ENCODE measurements around the gene SPTB.

The SPTB gene

GRCh38 chr14:64868841-64869240 lies 10.9 kb downstream of the SPTB start (continued):
- TF ChIP-seq ZNF76 (tag by site-specific recombination; IDR thresholded peaks at IDR 0.05; ENCODE audit: borderline replicate concordance, low read depth) (no peak), ZNF670 (tag by site-specific recombination; IDR thresholded peaks at IDR 0.05; ENCODE audit: low read depth) (no peak), ZNF341 (tag by site-specific recombination; IDR thresholded peaks at IDR 0.05; ENCODE audit: low read depth) (no peak)

DNA sequence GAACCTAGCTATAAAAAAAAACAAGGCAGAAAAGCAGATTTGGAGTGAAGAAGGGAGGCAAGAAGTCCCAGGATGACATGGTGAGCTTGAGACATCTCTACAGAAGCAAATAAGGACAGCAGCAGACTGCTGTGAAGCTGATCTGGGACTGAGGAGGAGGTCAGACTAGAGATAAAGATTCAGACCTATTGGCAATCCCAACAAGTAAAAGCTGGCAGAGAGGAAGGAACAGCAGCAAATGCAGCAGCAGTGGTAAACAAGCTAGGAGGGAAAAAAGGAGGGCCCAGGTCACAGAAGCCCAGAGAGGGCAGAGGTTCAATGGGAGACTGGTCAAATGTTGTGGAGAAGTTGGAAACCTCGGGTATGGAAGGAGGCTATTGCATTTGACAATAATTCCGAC lies 11.3 kb downstream of the SPTB start:
- CTCF ChIA-PET: interaction anchor here (0.6 to 1.4 kb wide), 6 partner anchors 23 to 96 kb away, joined by 3 to 9 read pairs (median 3); no protein-coding TSS in a partner anchor
- H3K9me3 ChIP-seq (ENCODE audit: control insufficient read depth, insufficient read depth, low read depth, low read length): no peaks in the 10 kb centered on the region
- no peak overlapping the region for H3K4me3 ChIP-seq (ENCODE audit: low read depth, low read length)
- no peak overlapping the region for H3K27ac ChIP-seq (ENCODE audit: extremely low read depth, low read depth, low read length)
- H3K4me1 ChIP-seq (ENCODE audit: control insufficient read depth, insufficient read depth, low read length): no peaks in the 10 kb centered on the region
- TF ChIP-seq ZNF623 (tag by site-specific recombination; IDR thresholded peaks at IDR 0.05) (no peak), ZNF24 (tag by site-specific recombination; IDR thresholded peaks at IDR 0.05) (no peak), ZNF2 (tag by site-specific recombination; IDR thresholded peaks at IDR 0.05) (no peak), ZNF280D (tag by site-specific recombination; IDR thresholded peaks at IDR 0.05) (no peak), ZNF629 (tag by site-specific recombination; IDR thresholded peaks at IDR 0.05) (no peak), HOXD13 (CRISPR knock-in tag; IDR thresholded peaks at IDR 0.05; ENCODE audit: borderline replicate concordance) (no peak), ZNF184 (tag by site-specific recombination; IDR thresholded peaks at IDR 0.05) (no peak)
- POLR2A ChIA-PET: no interaction called here
- H3K36me3 ChIP-seq (ENCODE audit: control insufficient read depth in 2 of 2, insufficient read depth in 1 of 2, low read length in 2 of 2): no peaks in the 10 kb centered on the region

- ChIA-PET CTCF (interaction anchor here (0.6 kb wide), 1 partner anchor 437 kb away, joined by 3 read pairs; no protein-coding TSS in a partner anchor), POLR2A (no interaction called here)
- Histone ChIP-seq H3K9me3 (ENCODE audit: control insufficient read depth, insufficient read depth, low read depth, low read length) (no peaks in the 10 kb centered on the region), H3K4me1 (ENCODE audit: control insufficient read depth, insufficient read depth, low read length) (no peaks in the 10 kb centered on the region), H3K4me3 (ENCODE audit: low read depth, low read length) (no peak overlapping the region), H3K36me3 (ENCODE audit: control insufficient read depth in 2 of 2, insufficient read depth in 1 of 2, low read length in 2 of 2) (no peaks in the 10 kb centered on the region), H3K27ac (ENCODE audit: extremely low read depth, low read depth, low read length) (no peak overlapping the region)
- no peak for TF ChIP-seq ZNF549 (tag by site-specific recombination; IDR thresholded peaks at IDR 0.05)
Measured at GRCh38 chr14:64867182-64867581, 12.5 kb downstream of the SPTB start.

DNA sequence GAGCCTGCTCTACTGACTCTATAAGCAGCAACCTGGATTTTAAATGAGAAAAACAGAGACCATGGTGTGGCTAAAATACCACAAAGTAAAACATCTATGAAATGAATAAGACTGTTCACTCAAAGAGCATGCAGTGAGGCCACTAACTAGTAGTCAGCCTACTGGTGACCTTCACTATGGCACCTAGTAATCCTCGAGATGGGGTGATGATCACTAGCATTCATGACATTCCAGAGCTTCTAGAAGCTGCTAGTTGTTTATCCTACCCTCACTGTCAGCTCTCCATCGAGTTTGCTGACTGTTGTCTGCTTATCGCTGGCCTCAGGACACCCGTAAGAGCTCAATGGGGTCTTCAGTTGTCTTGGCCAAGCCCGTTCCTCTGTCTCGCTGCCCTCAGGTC lies 13.7 kb downstream of the SPTB start:
- no peak for TF ChIP-seq ZNF221 (tag by site-specific recombination; IDR thresholded peaks at IDR 0.05; ENCODE audit: borderline replicate concordance)
- no peak for TF ChIP-seq ZNF311 (tag by site-specific recombination; IDR thresholded peaks at IDR 0.05; ENCODE audit: borderline replicate concordance)
- no peak for TF ChIP-seq ZNF140 (tag by site-specific recombination; IDR thresholded peaks at IDR 0.05)
- TF ChIP-seq, protein P1, sequence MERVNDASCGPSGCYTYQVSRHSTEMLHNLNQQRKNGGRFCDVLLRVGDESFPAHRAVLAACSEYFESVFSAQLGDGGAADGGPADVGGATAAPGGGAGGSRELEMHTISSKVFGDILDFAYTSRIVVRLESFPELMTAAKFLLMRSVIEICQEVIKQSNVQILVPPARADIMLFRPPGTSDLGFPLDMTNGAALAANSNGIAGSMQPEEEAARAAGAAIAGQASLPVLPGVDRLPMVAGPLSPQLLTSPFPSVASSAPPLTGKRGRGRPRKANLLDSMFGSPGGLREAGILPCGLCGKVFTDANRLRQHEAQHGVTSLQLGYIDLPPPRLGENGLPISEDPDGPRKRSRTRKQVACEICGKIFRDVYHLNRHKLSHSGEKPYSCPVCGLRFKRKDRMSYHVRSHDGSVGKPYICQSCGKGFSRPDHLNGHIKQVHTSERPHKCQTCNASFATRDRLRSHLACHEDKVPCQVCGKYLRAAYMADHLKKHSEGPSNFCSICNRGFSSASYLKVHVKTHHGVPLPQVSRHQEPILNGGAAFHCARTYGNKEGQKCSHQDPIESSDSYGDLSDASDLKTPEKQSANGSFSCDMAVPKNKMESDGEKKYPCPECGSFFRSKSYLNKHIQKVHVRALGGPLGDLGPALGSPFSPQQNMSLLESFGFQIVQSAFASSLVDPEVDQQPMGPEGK (tag by site-specific recombination; IDR thresholded peaks at IDR 0.05): no peak
- TF ChIP-seq ZNF169 (tag by site-specific recombination; IDR thresholded peaks at IDR 0.05): no peak
- no peak for TF ChIP-seq GLI4 (tag by site-specific recombination; IDR thresholded peaks at IDR 0.05)
- TF ChIP-seq ZNF2 (tag by site-specific recombination; IDR thresholded peaks at IDR 0.05): no peak
- no peak for TF ChIP-seq ZNF239 (tag by site-specific recombination; IDR thresholded peaks at IDR 0.05)
- no peak for TF ChIP-seq SP2 (tag by site-specific recombination; IDR thresholded peaks at IDR 0.05)
- no peak for TF ChIP-seq ZNF76 (tag by site-specific recombination; IDR thresholded peaks at IDR 0.05; ENCODE audit: borderline replicate concordance, low read depth)
- ChIA-PET POLR2A (no interaction called here), CTCF (no interaction called here)

More for the DNA sequence above, 13.7 kb downstream of the SPTB start:
- no peaks in the 10 kb centered on the region for H3K9me3 ChIP-seq (ENCODE audit: control insufficient read depth, insufficient read depth, low read depth, low read length)
- no peaks in the 10 kb centered on the region for H3K36me3 ChIP-seq (ENCODE audit: control insufficient read depth in 2 of 2, insufficient read depth in 1 of 2, low read length in 2 of 2)
- no peak overlapping the region for H3K4me3 ChIP-seq (ENCODE audit: low read depth, low read length)
- H3K27ac ChIP-seq (ENCODE audit: extremely low read depth, low read depth, low read length): no peak overlapping the region
- H3K4me1 ChIP-seq (ENCODE audit: control insufficient read depth, insufficient read depth, low read length): no peaks in the 10 kb centered on the region

All from HEK293 (cell line).